ENCODE measurements around the gene KREMEN1. TPM values are rescaled to one million over a fixed set of nuclear protein-coding genes. Genes with fewer than 3 reads are reported as not detected.

The KREMEN1 gene
- 0.30 and 0.32 TPM in 2 replicates for total RNA-seq

GRCh38 chr22:29072979-29073617, at the start of gene KREMEN1:
KREMEN1 (plus strand) TSS chr22:29073035; CDS start chr22:29073131, 96 bp downstream.

GRCh38 chr22:29061773-29062172, 11.1 kb upstream of the KREMEN1 start, which contains the start of gene C22orf31:
C22orf31 (minus strand) TSS chr22:29061831; CDS start chr22:29061792, 39 bp downstream.

GRCh38 chr22:29205594-29206371, 132.9 kb downstream of the KREMEN1 start, which contains the start of gene EMID1:
EMID1 (plus strand) TSS chr22:29205896; CDS start chr22:29206039, 143 bp downstream.

Other genes with a start within 250 kb of the KREMEN1 start
- 2.7 and 3.6 TPM in 2 replicates for gene ZNRF3, start 189.5 kb upstream of the KREMEN1 start, total RNA-seq
- gene C22orf31, start 11.2 kb upstream of the KREMEN1 start, total RNA-seq = not detected in 2 replicates
- gene EMID1, start 132.9 kb downstream of the KREMEN1 start, total RNA-seq = not detected in 2 replicates
- 18.2 and 20.8 TPM in 2 replicates for gene RHBDD3, start 194.9 kb downstream of the KREMEN1 start, total RNA-seq
- gene EWSR1, start 195.2 kb downstream of the KREMEN1 start, total RNA-seq = 162 and 165 TPM in 2 replicates
- 16.3 and 20.5 TPM in 2 replicates for gene GAS2L1, start 233.6 kb downstream of the KREMEN1 start, total RNA-seq
- 0.61 and 2.9 TPM in 2 replicates for gene RASL10A, start 242.7 kb downstream of the KREMEN1 start, total RNA-seq

All from epithelial cell of umbilical artery (primary cell).